HG03103 (cell line): Measurements from ENCODE around the gene LCP1.

Experiments used
- ATAC-seq: cut with Tn5 transposase; IDR thresholded peaks from one replicate; pipeline ENCODE4 v1.9.1; 2021; ENCODE audit warnings: low read depth; ENCODE audit not compliant: unreplicated experiment

Gene LCP1

DNA sequence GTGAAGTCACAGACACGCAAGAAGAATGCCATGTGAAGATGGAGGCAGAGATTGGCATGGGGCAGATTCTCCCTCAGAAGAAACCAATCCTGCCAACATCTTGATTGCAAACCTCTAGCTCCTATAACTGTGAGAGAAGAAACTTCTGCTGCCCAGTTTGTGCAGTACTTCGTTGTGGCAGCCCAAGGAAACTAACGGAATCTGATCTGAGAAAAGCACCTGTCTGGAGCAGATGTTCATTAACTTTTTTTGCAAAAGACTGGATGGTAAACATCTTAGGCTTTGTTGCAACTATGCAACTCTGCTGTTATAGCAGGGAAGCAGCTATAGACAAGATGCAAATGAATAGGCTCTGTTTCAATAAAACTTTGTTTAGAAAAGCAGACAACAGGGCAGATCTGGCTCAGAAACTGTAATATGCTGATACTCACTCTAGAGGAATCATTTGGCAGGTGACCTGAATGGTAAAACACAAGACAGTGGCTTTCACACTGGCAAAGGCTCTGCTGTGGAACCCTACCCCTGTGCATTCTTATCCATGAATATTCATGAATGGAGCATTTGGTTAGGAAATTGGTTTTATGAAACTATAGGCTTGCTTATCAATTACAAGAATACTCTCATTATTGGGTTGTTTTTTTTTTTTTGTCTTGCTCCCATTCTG, 51.9 kb downstream of the LCP1 start:
- no peak for ATAC-seq

DNA sequence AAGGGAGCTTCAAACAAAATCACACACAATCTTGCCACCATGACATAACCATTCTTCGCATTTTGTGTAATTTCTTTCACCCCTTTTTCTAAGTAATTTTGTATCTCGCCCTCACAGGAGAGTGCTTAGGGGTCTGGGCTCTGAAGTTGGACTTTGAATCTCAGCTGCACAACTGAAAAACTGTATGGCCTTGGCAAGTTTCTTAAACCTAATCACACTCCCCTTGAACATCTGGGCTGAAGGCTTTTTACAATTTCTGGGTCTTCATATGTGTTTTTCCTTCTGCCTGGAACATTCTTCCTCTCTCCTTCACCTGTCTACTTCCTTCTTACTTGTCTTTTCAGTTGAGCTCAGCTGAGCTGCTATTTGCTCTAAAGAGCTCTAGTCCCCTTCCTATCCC, 52.9 kb downstream of the LCP1 start:
- ATAC-seq = no peak

DNA sequence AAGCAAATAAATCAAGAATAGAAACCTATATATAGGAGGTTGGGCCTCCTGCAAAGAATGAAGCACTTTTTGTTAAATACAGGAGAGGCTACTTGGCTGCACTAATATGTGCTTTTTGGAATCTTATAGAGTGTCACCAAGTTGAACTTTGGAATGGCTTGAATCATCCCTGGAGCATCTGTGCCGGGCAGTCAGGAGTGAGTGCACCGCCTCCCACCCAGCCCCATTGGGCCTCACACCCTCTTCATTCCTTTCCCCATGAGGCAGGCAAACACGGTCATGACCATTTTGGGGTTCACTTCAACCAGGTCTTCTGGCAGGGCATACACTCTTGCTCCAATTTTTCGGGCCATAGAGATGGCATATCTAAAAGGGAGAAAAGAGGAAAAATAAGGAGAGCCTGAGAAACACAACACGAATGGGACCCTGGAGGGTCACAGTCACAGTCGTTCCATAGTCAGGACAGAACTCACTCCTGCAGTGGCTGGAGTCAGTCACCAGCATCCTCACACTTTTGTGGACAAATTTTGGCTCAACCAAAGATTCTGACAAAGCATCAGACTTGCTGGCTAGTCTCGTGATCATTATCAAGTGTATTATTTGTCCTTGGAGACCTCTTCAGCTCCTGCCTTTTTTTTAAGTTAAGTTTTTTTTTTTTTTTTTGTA, 54.5 kb downstream of the LCP1 start:
- ATAC-seq = no peak

DNA sequence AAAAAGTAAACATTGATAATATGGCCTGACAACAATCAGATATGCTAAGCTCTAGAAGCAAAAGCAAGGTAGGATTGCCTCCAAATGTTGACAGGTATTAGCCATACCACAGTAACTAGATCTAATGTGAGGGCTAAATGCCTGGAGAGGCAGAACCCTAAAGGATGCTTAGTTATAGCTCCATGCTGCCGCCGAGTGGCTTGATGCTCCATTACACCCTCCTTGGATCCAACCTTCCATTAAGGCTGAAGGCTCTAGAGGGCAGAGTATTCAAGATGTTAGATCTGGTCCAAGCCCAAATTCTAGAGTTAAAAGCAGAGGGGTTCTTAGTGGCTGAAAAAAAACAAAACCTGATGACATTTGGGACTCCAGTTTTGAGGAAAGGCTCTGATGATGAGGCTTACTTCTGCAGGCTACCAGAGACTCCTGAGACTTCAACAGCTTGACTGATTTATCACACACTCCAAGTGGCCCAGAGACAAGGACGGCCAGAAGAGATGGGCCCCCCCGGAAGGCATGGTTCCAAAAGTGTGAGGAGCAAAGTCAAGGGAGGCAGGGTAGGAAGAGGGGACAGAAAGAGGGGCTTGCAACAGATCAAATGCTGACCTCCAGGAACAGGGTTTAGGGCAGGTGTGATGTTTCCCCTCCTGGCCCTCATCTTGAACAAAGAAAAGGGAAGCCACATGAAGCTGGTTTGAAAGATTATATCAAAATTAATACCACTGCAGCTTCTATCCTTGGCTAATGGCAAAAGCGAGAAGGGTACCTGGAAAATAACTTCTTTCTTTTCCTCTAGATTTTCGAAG, 55.2 kb downstream of the LCP1 start:
- ATAC-seq = peak; percentile 50

DNA sequence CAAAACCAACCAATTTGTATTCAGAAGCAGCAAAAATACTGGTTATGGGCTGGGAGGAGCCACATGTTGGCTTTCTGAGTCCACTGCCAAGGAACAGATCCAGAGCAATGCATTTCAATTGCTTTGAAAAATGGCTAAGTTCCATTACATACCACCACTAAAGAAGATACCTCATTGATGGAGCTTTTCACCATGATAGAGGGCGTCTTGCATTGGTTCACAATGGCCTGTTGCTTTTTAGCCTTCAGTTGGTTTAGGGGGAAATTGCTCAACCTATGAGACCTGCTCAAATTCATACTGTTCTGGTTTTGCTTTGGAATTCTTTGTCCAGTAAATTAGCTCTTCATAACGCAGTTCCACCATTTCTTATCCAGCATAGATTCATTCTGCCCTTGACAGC, 55.9 kb downstream of the LCP1 start:
- ATAC-seq = no peak

DNA sequence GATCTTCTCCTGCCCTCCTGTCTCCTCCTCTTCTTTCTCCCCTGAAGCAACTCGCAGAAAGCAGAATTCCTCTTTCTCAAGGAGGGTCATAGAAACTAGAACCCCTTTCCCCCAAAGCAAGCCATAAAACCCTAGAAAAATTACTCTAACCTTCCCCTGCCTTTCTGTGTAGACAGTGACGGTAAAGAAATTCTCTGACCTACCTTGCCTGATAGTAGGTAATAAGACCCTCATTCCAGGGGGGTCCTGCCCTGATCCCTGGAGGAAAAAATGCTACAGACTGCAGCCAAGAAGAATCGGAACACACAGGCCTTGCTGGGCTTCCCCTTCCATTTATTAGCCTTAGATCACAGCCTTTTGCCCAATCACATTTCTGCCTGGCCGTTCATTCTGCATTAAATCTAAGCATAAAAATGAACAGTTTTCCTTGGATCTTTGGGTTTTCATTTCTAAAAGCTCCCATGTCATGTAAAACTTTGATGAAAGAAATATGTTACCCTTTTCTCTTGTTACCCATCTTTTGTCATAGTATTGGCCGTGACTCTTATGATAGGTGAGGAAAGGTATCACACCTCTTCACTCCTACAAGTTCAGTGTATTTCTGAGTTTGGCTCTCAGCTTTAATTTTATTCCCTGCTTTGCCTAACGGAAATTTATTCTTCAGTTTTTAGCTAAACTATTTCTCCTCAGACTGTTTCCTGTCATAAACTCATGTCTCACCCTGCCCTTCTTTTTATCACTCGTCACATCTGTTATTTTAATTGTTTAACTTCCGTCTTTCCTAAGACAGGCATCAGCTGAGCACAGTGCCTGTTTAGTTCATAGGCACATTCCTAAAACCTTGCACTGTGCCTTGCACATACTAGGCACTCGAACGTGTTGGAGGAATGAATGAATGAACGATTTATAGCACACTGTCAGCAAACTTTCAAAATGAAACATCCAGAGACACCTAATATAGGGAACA, 56.7 kb downstream of the LCP1 start:
- no peak for ATAC-seq

DNA sequence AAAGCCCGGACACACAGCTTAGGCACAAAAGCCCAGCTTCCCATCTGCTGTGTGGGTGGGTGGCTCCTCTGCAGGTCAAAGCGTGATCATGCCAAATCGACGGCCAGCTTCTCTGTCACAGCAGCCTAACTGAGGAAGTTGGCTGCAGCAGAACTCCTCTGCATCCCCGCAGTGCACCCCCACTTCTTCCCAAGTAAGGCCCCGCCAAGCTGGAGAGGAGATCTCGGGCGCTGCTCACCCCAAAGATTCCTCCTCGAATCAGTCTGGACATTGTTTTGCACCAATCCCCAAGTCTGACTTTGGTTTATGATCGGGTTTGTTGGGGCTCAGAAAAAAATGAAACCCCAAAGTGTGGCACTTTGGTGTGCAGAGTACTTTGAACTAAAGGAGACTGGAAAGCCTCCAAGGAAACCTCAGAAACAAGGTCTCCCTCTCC, 57.4 kb downstream of the LCP1 start:
- ATAC-seq = no peak

DNA sequence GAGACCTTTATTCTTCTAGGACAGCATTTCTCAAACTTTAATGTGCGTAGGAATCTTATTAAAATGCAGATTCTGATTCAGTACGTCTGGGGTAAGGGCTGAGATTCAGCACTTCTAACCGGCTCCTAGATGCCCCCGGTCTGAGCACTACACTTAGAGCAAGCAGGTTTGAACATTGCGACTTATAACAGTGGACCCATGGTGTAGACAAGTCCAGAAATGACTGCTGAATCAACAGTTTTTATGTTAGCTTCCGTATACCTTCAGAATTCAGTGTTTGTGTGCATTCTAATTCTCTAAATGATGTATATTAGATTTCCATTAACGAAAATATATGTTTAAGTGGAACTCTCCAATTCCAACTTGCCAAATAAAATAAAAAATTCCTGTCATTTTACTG, 59.7 kb downstream of the LCP1 start:
- no peak for ATAC-seq

DNA sequence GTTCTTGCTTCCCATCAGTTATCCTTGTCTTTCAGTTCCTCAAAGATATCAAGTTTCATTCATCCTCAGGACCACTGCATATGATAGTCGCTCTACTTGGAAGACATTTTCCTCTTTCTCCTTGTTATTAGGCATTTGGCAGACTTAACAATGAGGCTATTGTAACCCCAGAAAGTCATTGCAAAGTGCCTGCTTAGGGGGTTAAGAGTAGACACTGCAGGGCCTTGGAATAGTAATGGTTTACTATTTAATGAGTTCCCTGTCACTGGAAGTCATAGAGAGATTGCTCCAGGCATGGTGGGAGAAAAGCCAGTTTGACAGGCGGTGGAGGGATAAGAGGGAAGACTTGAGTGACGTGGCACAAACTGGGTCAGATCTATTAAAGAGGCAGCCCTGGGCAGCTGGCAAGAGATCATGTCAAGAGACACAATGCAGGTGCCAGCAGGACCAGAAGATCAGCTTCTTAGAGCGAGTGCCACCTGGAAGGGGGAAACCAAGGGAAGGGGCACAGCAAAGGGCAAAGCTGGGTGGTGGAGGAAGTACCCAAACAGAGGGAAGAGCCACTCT, 60.3 kb downstream of the LCP1 start:
- ATAC-seq = no peak

DNA sequence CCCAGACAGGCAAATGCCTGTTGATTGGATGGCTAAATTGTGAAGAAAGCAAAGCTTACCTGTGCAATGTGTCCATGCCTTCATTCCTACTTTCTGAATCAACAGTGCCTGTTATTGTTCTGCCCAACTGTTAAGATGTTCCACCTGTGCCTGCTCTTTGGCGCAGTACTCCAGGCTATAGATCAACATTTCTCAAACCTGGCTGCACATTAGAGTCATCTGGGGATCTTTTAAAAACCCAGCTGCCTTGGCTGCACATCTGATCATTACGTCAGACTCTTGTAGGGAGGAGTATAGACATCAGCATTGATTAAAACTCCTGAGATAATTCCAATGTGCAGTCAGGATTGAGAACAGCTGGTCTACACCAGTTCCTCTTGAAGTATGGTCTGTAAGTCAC, 60.9 kb downstream of the LCP1 start:
- ATAC-seq = no peak

DNA sequence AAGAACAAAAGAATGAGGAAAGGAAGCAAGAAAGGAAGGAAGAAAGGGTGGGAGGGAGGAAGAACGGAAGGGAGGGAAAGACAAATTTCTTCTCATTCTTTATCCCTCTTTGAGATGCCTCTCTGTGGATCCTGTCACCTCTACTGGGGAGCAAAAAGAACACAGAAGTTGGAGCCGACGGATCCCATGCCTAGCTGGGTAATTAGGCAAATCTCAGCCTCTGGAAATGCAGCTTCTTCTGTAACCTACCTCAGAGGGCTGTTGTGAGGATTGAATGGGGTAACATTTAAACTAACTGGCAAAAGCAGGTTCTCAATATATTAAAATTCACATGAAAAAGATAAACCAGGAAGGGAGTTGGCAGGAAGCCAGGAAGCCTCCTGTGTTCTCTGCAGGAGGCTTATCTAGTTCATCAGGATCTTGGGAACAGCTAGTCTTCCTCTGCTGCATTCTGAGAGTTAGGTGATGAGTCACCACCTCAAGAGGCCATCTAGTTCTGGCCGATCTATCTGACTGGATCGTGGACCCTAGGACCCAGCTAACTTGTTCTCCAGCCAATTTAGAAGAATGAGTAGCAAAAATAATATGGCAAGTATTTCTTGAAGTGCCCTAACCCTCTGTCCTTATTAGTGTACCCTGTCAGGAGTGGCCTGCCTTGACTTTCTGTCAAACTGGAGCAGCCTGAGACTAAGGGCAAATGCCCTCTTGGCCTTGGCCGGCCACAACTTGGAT, 61.9 kb downstream of the LCP1 start:
- ATAC-seq = no peak

DNA sequence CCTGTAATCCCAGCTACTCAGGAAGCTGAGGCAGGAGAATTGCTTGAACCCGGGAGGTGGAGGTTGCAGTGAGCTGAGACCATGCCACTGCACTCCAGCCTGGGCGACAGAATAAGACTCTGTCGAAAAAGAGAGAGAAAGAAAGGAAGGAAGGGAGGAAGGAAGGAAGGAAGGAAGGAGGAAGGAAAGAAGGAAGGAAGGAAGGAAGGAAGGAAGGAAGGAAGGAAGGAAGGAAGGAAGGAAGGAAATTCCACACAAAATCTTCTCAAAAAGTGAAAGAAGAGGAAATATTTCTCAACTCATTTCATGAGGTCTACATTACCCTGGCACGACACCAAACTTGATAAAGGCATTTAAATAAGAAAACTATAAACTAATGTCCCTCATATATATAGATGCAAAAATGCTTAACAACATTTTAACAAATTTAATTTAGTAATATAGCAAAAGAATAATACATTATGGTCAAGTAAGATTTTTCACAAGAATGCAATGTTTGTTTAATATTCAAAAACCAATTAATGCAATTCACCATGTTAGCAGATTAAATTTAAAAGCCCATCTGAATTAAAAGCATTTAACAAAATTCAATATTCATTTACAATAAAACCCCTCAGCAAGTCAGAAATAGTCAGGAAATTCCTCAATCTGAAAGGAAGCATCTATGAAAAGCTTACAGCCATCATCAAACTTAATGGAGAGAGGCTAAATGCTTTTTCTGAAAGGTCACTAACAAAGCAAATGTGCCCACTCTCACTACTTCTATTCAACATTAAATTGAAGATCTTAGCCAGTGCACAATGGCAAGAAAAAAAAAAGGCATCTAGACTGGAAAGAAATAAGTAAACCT, 65.1 kb downstream of the LCP1 start:
- ATAC-seq = no peak

DNA sequence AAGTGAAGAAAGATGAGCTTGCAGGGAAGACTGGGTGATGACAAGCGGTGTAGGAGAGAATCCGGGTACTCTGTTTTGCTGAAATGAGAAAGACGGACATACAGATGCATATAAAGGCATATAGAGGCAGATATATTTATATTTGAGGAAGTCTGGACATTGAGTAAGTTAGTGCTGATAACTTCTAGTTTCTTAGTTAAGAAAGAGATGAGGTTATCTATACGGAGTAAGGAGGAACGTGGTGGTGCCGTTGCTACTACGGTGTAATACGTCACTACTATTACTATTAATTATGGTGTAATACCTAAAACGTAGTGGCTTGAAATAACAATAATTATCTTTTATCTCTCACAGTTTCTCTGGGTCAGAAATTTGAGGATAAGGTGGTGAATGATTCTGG, 67.4 kb downstream of the LCP1 start:
- ATAC-seq = no peak

DNA sequence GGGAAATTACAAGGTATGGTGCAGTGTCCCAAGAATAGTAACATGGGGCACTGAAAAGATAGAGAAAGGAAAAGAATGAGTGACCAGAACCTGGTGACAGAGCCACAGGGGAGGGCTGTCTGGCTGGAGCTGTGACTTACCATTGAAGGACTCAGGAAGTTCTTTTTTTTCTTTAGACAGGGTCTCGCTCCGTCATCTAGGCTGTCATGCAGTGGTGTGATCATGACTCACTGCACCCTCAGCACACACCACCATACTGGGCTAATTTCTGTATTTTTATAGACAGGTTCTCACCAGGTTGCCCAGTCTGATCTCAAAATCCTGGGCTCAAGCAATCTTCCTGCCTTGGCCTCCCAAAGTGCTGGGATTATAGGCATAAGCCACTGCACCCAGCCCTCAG, 68.4 kb downstream of the LCP1 start:
- ATAC-seq = no peak

DNA sequence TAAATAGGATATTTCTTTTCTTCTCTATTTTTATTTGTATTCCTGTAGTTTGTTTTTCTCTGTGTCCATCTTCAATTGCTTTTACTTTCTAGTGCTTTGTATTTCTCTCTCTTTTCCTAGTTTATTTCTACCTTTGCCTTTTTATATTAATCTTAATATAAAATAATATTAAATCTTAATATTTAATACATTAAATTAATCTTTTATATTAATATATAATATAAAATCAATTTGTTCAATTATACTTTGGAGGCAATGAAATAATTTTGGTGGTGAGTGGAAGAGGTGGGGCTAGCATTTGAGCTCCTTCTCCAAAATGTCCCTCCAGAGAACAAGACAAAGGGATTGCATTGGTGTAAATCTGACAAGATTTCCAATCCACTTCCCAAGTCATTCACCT, 70.8 kb downstream of the LCP1 start:
- no peak for ATAC-seq

DNA sequence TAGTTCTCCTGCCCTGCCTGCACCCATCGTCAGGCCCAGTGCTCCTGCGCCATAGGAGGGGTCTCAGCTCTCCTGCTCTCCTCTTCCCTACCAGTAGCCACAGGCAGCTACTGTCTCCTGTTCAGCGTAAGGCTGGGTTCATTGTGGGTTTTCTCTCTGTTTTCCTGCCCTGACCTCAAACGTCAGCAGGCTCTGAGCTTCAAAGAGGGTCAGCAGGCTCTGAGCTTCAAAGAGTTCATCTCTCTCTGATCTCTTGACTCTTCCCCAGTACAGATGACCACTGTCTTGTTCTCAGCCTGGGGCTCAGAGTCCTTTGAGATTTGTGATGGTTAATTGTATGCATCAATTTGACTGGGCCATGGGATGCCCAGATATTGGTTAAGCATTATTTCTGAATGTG, 72.5 kb downstream of the LCP1 start:
- no peak for ATAC-seq

DNA sequence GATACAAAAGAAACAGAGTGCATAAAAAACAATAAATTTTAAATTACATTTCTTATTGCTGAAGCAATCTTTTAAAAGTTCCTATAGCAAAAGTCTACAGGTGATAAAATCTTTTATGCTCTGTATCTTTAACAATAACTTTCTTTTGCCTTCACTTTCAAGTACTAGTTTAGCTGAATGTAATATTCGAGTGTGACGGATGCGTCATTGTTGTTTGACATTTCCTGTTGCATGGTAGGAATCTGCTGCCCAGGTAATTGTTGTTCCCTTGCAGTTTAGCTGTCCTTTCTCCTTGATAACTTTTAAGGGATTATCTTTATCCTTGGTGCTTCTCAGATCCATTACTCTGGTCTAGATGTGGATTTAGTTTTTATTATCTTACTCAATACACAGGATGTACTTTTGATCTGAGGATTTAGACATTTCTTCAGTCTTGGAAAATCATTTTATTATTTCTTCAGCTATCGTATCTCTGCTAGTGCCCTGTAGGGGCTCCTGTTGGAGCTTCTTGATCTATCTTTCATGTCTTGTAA, 75.1 kb downstream of the LCP1 start:
- no peak for ATAC-seq

DNA sequence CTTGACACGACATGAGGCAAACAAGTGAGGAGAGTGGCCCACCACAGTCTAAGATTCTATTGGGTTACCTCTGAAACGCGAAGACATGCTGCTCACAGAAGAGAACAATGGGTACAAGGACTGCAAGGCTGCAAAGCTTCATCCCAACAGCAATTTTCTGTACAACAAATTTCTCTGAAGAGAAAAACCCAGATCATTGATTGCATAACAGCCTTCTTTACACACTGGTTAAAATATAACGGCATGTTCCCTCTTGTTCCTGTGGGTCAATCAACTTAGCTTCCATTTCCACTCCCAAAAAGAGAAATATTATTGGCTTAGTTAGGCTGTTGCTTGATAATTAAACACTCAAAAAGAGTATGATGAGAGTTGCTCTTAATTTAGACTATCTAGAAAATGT, 77.1 kb downstream of the LCP1 start, which contains the start of gene CPB2:
Gene CPB2, minus strand, starts transcription at position 166 of the 400 bp plus-strand sequence. Its CDS starts 24 bp downstream, at position 142.
- ATAC-seq = no peak
